Fibroblast of villous mesenchyme (primary cell): ENCODE measurements around the gene LOXL3. TPM values are rescaled to one million over a fixed set of nuclear protein-coding genes. Genes with fewer than 3 reads are reported as not detected.

ENCODE experiments used
- DNase-seq: peaks from one replicate; pipeline ENCODE4 v3.0.0-alpha.2; 2010; ENCODE audit warnings: low read depth
- H3K4me3 ChIP-seq: 2 replicates; pipeline ENCODE4 v1.5.1; 2011; ENCODE audit warnings: low read depth, mild to moderate bottlenecking, low read length
- total RNA-seq: library from RNA; depleted of rRNA; stranded (reverse); fragments of >200 nt; gene quantifications from 2 replicates; pipeline ENCODE4 v1.2.3, GENCODE V29; 2012
- TF ChIP-seq, protein P1 (sequence below): IDR thresholded peaks from 2 replicates; pipeline ENCODE4 v1.5.1; 2012; ENCODE audit warnings: low read depth, mild to moderate bottlenecking, low read length; ENCODE audit not compliant: insufficient read depth

The LOXL3 gene
- total RNA-seq, 1 donor, result 9.9 TPM

DNA sequence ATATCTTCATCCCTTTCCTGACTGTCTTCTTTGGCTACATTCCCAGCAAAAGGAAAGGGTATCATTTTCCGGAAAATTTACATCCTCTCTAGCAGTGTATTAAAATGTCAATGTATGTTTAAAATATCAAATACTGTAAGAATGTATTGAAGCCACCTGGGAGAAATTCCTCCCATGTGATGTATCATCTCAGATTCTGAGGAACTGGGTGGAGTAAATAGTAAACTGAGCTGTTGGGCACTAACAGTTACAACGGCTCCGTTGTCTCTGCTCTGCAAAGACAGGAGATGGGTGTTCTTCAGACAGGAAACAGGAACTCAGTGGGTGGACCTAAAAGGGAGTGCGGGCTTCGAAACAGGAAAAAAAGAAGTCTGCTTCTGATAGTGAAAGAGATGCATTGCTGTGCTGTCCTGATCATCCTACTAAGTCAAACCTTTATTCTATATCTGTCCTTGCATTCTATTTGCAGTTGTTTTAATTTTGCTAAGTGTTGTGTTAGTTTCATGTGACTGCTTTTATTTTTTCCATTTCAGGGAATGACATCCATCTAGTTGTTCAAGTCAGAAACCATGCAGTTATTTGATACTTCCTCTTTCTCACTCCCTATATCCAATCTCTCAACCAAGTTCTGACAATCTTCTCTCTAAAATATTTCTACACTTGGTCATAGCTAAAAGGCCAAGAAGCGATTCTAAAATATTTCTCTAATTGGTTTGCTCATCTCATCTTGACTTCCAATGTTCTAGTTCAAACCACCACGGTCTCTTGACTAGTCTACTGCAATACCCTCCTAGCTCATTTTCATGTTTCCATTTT, 20.2 kb upstream of the LOXL3 start:
- H3K4me3 ChIP-seq, result no peak overlapping the region
- DNase-seq, result no peak

DNA sequence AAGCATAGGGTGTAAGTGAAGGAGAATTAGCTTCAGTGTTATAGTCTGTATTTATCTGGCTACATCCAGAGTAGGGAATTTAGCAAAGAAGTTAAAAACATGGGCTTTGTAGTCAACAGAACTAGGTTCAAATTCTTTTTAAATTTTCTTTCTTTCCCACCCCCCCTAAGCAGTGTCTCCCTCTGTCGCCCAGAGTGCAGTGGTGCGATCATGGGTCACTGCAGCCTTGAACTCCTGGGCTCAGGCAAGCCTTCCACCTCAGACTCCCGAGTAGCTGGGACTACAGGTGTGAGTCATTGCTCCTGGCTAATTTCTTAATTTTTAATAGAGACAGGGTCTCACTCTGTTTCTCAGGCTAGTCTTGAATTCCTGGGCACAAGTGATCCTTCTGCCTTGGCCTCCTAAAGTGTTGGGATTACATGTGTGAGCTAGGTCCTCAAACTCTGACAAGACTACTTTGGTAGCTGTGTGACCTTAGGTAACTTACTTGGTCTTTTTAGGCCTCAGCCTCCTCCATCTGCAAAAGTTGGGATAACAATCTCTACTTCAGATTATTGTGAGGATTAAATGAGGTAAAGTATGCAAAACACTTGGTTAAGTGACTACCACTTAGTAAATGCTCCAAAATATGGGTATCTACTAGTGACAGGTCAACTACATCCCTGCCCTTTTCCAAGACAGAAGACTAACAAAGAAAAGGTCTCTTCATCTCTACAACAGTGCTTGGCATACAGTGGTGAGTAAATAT, 18.6 kb upstream of the LOXL3 start:
- TF ChIP-seq, protein P1, sequence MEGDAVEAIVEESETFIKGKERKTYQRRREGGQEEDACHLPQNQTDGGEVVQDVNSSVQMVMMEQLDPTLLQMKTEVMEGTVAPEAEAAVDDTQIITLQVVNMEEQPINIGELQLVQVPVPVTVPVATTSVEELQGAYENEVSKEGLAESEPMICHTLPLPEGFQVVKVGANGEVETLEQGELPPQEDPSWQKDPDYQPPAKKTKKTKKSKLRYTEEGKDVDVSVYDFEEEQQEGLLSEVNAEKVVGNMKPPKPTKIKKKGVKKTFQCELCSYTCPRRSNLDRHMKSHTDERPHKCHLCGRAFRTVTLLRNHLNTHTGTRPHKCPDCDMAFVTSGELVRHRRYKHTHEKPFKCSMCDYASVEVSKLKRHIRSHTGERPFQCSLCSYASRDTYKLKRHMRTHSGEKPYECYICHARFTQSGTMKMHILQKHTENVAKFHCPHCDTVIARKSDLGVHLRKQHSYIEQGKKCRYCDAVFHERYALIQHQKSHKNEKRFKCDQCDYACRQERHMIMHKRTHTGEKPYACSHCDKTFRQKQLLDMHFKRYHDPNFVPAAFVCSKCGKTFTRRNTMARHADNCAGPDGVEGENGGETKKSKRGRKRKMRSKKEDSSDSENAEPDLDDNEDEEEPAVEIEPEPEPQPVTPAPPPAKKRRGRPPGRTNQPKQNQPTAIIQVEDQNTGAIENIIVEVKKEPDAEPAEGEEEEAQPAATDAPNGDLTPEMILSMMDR, result no peak
- H3K4me3 ChIP-seq, result no peak overlapping the region
- no peak for DNase-seq

More for the DNA sequence above, 20.2 kb upstream of the LOXL3 start:
- TF ChIP-seq, protein P1, result no peak

DNA sequence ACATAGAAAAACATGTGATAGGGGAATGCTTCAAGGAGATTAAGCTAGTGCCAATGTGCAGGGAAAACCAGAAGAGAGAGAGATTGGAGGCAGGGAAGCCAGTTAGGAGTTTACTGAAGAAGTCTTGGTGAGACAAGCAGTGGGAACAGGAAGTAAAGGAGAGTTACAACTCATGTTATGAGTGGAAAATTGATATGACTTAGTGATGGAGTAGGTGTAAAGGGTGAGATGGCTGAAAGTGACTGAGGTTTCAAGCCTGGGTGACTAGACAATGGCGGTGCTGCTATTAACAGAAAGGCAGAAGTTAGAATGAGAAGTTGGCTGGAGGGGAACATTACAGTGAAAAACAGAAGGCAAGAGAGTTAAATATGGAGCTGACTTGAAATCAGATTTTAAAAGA, 17.3 kb upstream of the LOXL3 start:
- TF ChIP-seq, protein P1, result no peak
- no peak overlapping the region for H3K4me3 ChIP-seq
- no peak for DNase-seq

DNA sequence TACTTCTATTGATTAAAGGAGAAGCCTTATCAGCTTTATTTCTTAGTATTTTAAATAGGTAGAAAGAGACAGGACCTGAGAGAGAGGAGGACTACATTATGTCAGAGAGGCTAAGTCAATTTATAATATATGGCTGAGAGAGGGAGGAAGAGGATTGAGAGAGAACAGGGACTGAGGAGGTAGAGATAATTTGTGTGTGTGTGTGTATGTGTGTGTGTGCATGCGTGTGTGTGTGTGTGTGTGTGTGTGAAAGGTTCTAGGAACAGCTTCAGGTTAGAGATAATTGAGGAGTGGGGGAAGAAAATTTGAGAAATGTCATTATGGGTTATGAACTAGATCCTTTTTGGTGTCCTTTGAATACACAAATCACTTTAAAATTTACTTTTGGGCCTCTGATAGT, 15.9 kb upstream of the LOXL3 start:
- TF ChIP-seq, protein P1, result no peak
- no peak for DNase-seq
- no peak overlapping the region for H3K4me3 ChIP-seq

DNA sequence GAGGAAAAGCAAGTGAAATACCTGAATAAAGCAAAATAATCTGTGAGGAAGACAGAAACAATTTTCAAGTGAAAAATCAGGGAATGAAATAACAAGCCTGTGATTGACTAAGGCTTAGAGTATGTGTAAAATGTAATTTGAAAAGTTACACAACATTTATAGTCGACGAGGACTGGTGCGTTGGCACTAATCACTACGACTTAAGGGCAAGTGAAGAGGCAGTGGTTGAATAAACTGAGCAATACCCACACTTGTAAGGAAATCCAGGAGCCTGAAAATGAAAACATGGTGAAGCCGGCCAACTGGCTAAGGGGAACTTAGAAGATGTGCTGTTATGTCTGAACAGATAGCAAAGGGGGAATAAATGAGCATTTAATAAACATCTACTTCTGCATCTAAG, 14.1 kb upstream of the LOXL3 start:
- peak; percentile 73 for DNase-seq
- no peak overlapping the region for H3K4me3 ChIP-seq
- TF ChIP-seq, protein P1, result no peak

DNA sequence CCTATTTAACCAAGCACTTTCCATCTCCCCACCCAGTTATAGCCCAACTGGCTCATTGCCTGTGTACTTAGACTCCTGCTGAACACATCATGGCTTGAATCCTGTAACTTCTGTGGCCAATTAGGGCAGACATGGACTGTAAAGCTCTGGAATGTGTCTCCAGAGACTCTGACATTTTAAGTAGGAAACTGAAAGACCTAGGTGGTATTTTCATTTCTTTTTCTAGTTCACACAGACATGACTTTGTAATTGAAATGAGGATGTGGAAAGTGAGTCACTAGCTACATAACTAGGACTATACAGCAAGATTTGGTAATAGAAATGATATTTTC, 13.0 kb upstream of the LOXL3 start:
- H3K4me3 ChIP-seq, result no peak overlapping the region
- TF ChIP-seq, protein P1, result no peak
- DNase-seq, result peak; percentile 85
